ENCODE results near the gene CYP27B1.

DNA sequence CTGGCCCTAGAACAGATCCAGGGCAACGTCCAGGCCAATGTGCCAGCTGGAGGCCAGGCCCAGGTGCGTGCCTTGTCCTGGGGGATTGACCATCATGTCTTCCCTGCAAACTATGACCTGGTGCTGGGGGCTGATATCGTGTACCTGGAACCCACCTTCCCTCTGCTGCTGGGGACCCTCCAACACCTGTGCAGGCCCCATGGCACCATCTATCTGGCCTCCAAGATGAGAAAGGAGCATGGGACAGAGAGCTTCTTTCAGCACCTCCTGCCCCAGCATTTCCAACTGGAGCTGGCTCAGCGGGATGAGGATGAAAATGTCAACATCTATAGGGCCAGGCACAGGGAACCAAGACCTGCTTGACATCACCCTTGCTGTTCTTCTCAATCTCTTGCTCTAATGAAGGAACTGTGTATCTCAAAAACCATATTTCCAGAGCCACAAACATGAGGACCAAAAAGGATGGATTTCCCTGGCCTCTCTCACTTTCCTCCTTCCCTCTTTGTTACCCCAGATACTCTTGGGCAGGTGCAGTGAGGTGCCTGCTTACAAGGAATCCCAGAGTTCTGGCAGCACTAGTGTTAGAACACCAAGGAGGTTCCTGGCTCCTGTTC lies 13.5 kb upstream of the CYP27B1 start:
- TF ChIP-seq, protein P1, sequence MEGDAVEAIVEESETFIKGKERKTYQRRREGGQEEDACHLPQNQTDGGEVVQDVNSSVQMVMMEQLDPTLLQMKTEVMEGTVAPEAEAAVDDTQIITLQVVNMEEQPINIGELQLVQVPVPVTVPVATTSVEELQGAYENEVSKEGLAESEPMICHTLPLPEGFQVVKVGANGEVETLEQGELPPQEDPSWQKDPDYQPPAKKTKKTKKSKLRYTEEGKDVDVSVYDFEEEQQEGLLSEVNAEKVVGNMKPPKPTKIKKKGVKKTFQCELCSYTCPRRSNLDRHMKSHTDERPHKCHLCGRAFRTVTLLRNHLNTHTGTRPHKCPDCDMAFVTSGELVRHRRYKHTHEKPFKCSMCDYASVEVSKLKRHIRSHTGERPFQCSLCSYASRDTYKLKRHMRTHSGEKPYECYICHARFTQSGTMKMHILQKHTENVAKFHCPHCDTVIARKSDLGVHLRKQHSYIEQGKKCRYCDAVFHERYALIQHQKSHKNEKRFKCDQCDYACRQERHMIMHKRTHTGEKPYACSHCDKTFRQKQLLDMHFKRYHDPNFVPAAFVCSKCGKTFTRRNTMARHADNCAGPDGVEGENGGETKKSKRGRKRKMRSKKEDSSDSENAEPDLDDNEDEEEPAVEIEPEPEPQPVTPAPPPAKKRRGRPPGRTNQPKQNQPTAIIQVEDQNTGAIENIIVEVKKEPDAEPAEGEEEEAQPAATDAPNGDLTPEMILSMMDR (IDR thresholded peaks at IDR 0.05), result no peak
- TF ChIP-seq POLR2A (IDR thresholded peaks at IDR 0.05), result no peak
